H54 (cell line): Measurements from ENCODE around the gene ITSN1.

Experiments
- DNase-seq: peaks from one replicate; pipeline ENCODE4 v3.0.0; 2011; ENCODE audit warnings: low spot score, mixed read lengths; ENCODE audit not compliant: insufficient read length
- FAIRE-seq: peaks from 3 replicates; lab custom pipeline; 2011; peaks lifted over from hg19 to GRCh38; lab: Jason Lieb, UNC
- POLR2A ChIP-seq: IDR thresholded peaks from 2 replicates; pipeline ENCODE4 v1.6.1; 2011; ENCODE audit warnings: low read depth, mild to moderate bottlenecking, low read length

Gene ITSN1

DNA sequence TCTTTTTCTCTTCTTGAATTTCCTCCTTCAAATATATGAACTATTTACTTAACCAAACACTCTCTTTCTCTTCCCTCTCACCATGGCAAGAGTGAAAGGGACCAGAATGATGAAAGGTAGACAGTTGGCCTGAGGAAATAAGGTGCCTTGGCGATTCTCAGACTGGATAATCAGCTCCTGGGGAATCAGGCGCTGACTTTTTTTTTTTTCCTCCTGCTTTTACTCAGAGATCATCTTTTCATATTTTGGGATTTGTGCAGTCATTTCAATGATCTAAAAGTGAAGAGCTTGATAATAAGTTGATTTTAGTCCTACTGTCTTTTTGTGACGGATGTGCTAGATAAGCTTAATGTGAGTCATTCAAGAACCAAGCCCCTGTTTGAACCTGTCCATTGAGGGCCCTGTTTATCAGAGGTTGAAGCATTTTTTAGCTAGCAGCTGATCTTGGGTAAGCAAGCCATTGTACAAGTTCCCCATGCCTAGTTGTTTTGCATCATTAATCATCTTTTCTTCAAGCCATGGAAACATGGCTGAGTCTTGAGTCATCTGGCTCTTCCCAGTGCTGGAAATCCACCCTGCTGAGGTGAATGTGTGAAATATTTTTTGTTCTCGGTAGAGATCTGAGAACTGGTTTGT, 40.8 kb downstream of the ITSN1 start:
- no peak for TF ChIP-seq POLR2A
- FAIRE-seq: peak; percentile 99
- DNase-seq: peak; percentile 42

DNA sequence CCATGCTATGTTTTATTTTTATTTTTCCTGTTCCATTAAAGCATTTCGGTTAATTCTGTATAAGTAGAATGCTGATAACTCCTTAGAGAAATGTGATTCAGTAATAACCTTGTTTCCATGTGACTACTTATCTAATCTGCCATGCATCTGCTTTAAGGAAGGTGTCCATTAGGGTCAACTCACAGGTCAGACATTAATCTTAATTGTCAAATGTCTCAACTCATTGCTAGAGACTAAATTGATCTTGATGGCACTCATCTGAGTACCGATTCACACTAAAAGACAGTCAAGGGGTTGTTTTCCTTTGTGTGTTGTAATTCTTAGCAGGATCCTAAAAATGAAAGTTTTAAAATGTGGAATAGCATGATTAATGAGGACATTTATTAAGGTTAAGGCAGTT, 41.8 kb downstream of the ITSN1 start:
- TF ChIP-seq POLR2A: no peak
- FAIRE-seq: peak; percentile 45

DNA sequence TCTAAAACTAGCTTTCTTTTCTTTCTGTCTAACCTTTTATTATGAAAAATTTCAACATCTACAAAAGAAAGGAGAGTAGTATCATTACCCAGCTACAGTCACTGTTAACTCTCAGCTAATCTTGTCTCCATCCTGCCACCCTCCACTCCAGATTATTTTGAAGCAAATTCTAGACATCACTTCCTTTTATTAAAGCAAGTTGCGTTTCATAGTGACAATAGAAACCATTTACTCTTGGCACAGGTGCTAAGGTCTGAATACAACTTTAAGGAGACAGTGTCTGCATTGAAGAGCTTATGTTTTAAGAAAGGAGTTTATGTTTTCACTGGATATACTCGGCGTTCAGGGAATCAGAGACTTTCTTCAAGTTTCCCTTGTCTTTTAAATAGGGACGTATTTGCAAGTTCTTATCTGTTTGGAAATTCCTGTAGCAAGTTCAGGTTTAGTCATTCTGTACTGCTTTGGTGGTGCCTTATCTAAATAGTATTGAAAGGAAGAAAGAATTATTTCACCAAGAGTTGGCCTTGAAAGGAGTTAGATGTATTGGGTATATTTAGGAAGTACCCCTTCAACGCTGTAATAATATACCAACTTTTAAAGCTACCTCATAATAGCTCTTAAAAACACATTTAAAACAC, 42.7 kb downstream of the ITSN1 start:
- FAIRE-seq: no peak
- no peak for DNase-seq
- TF ChIP-seq POLR2A: no peak

More for the DNA sequence above, 41.8 kb downstream of the ITSN1 start:
- DNase-seq: no peak

DNA sequence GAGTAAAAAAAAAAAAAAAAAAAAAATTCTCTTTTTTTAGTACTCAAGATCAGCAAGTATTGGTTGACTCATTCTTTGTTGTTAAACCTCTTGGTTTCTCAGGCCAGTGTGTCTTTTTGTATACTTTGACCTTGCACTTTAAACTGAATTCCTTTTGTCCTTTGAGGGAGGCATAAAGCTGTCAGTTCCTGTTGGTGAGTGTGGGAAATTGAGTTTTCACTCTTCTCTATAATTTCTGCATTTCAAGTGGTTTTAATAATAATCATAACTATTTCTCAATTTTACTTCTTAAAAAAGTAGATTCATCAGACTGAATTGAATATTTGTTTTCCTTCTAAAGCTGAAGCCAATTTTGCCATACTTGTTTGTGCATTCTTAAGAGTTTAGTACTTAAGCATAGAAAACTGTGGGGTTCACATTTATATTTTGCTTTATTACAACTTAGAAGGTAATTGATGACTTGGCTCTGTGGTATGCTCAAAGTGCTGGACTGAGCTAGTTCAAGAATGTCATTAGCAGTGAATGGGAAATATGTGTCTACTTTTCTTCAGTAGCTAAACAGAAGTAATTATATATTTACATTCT, 43.4 kb downstream of the ITSN1 start:
- TF ChIP-seq POLR2A: no peak
- no peak for FAIRE-seq
- no peak for DNase-seq

DNA sequence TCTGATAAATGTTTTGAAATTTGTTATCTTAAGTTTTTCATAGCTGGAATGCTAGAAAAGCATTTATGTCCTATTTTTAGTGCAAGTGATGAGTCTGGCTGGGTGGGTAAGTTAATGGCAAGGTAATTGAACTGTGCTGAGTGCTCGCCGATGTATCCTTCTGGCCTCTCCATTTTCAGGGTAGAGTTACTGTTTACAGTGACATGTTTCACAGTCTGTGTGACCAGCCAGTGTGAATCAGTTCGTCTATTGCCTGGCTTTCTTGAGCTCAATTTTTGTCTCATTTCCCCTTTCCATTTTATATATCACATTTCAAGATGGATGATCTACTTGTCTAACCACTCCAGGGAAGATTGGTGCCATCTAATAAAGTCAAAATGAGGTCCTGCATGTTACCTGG, 44.1 kb downstream of the ITSN1 start:
- DNase-seq (no peak), FAIRE-seq (no peak)
- TF ChIP-seq POLR2A: no peak

DNA sequence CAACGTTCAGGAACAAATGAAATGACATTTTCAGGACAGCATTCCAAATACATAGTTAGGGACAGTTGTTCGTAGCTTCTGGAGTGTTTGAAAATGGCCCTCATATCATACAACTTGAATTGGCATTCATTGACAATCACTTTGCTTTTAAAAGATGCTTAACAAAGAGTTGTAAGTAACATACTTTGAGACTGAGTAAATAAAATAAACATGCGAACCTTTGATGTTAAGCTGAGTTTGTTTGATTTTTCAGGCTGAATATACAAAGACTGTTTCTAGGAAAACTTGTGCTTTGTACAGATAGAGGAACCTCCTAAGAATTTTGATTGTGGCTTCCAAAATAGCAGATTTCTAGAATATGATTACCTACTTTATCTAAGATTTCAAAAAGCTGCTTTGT, 45.3 kb downstream of the ITSN1 start:
- FAIRE-seq: no peak
- no peak for DNase-seq

DNA sequence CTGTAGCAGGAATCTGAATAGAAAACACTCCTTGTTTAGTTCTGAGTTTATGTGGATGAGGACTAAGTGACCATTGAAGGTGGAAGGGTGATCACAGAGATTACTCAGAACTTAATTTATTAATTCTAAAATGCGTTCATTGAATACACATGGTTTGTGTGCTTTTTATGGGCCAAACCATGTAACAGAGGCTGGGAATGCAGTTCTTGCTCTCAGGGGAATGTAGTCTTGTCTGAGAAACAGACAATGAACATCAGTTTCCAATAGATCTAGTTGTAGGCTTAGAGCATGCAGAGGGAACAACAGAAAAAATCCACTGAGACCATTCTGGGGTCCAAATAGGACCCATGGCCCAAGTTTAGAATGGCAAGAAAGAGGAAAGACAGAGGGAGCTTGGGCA, 46.1 kb downstream of the ITSN1 start:
- TF ChIP-seq POLR2A: no peak
- DNase-seq (no peak), FAIRE-seq (no peak)

More for the DNA sequence above, 45.3 kb downstream of the ITSN1 start:
- TF ChIP-seq POLR2A: no peak

DNA sequence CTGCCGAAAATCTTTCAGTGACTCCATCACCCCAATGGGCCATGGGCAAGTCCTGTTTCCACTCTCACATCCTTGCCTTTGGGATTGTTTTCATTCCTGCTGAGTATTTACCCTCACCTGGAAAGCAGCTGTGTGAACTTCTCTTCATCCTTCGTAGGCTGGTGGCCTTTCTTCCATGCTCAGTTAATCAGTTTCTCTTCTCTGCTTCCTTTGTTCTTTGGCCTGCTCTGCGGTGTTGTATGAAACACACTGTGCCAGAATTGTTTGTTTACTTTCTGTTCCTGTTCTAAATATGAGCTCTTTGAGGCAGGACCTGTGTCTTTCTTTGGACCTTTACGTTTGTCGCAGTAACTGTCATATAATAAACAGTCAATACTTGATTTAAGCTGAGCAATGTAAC, 48.6 kb downstream of the ITSN1 start:
- FAIRE-seq: no peak
- no peak for DNase-seq
- no peak for TF ChIP-seq POLR2A

DNA sequence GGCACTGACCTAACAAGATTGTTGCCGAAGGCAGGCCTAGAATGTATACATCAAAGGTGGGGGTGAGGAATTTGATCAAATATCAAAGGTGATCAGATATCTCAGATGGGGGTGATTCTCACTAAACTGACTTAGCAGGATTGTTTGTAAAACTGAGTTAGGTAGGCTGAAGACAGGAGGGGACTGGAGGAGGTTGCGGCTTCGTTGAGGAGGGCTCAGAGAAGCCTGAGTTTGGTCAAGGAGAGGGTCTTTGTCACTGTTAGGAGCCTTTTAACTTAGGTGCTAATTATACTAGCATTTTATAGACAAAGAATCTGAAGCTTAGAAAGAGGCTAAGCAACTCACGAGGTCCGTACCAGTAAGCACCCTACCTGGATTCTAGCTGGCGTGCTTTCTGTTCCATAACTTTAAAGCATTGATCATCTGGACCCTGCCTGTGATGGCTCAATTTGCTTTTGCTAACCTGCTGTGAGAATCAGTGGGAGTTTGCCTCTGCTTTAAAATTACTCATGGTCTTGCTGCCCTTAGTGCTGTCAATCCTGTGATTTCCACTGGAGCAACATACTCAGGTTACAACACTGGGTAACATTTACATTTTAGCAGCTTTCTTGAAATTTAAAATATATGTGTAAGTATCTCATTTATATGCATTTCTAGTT, 49.8 kb downstream of the ITSN1 start:
- DNase-seq: no peak
- FAIRE-seq: no peak
- TF ChIP-seq POLR2A: no peak

DNA sequence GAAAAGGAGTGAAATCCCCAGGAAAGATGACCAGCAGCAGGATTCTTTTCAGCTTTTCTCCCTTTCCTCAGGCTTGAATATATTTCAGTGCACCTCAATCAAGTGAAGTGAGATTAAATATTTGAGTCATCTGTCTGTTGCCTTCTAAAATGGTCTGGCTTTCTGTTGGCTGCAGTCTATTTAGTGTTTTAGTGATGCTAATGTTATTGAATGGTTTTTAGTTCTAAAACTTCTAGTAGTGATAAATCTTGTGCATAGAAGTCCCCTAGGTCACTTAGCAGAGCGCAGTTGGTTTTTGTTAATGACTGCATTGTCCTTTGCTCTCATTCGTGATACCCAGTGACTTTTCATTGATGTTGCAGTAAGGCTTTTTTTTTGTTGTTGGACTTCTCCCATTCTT, 53.5 kb downstream of the ITSN1 start:
- no peak for TF ChIP-seq POLR2A
- no peak for DNase-seq
- FAIRE-seq: no peak

DNA sequence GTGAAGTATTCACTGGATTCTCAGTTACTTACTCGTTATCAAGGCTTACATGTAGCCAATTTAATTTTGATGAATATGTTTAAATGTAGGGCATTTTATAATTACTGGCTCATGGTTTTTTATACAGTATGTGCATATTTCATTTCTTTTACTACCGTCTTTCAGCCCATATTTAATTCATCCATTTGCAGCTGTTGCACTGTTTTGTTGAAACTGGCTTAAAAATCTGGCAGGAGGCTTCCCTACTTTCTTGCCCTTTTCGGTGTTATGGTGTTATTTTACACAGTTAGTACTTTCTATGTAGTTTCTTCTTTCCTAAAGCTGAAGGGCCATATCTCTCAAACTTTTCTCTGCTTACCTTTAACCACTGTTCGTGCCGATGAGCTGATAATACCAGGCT, 54.2 kb downstream of the ITSN1 start:
- DNase-seq (no peak), FAIRE-seq (no peak)
- no peak for TF ChIP-seq POLR2A

DNA sequence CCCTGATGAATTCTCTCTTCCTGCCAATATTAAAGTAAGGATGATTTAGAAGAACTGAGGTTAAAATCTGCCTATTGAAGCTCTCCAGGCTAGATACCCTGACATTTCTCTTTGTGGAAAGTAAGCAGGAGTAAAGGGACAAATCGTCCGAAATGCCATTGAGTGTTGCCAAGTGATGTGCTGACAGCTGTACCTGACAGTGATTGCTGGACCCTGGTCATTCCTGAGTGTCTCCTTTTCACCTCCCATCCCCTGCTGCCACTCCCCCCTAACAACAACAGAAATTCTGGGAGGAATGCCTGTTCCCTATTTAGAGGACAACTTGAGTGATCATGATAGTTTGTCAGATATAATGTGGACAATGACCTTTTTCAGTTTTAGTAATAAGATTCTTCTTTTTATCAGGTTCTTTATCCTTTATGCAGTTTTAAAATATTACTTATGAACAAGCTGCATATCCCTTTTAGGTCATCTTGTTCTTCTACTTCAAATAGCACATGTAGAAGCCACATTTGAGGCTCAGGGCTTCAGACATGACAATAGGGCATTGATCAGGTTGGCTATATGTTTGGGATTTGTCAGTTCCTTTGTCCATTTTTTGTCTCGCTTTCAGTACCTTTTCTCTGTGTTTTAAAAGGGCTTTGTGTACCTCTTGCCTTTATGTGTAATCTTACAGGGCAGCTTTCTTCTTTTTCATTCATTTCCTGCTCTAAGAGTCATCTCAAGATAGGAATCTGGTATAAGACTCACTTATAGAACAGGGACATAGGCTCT, 56.0 kb downstream of the ITSN1 start:
- no peak for TF ChIP-seq POLR2A
- FAIRE-seq: no peak
- DNase-seq: no peak

DNA sequence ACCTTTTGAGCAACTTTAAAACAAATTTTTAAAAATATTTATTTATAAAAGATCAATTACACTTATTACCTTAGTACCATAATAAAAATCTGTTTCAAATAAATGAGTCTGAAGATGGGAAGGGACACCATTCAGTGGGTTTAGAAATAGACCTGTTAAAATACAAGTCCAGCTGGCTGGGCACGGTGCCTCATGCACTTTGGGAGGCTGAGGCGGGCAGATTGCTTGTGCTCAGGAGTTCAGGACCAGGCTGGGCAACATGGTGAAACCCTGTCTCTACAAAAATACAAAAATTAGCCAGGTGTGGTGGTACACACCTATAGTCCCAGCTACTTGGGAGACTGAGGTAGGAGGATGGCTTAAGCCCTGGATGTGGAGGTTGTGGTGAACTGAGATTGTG, 57.0 kb downstream of the ITSN1 start:
- DNase-seq: no peak
- no peak for FAIRE-seq

DNA sequence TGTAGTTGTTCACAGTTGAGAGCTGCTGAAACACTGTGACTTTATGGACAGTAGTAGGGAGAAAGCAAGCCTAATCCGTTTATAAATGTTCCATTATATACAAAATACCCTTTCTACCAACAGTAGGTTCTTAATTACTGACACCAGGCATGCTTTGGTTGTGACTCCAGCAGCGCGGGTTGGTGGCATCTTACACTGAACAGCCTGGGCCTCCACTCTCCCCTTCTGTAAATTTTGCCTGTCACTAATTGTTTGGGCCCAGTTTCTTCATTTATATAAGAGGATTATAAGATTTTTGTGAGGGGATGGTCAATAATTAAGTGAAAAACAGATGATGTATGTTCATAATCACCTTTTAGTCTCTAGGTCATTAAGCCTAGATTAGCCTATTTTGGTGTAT, 58.2 kb downstream of the ITSN1 start:
- no peak for FAIRE-seq

More for the DNA sequence above, 57.0 kb downstream of the ITSN1 start:
- no peak for TF ChIP-seq POLR2A

More for the DNA sequence above, 58.2 kb downstream of the ITSN1 start:
- TF ChIP-seq POLR2A: no peak
- no peak for DNase-seq
